Upper lobe of right lung (tissue), 1 donor: ENCODE measurements around the gene TMEM14B. TPM values are rescaled to one million over a fixed set of nuclear protein-coding genes. Genes with fewer than 3 reads are reported as not detected.

ENCODE experiments used
- ATAC-seq: fragments of 200-7000 bp; cut with Tn5 transposase; one replicate; pipeline ENCODE4 v1.9.1; 2020; ENCODE audit warnings: mild to moderate bottlenecking, moderate library complexity
- DNase-seq: peaks from one replicate; pipeline ENCODE4 v3.0.0-alpha.2; 2020
- H3K27ac ChIP-seq: fragments of 200-600 bp; one replicate; pipeline ENCODE4 v1.8.0; 2022
- H3K27me3 ChIP-seq: fragments of 200-600 bp; one replicate; pipeline ENCODE4 v1.8.0; 2022; ENCODE audit warnings: mild to moderate bottlenecking
- H3K36me3 ChIP-seq: fragments of 200-600 bp; one replicate; pipeline ENCODE4 v1.8.0; 2022
- H3K4me1 ChIP-seq: fragments of 200-600 bp; one replicate; pipeline ENCODE4 v1.8.0; 2022
- H3K4me3 ChIP-seq: fragments of 200-600 bp; one replicate; pipeline ENCODE4 v1.8.0; 2022; ENCODE audit warnings: mild to moderate bottlenecking
- H3K9me3 ChIP-seq: fragments of 200-600 bp; one replicate; pipeline ENCODE4 v1.8.0; 2022
- intact Hi-C: fragments of 100-400 bp; cut with DNase I; formaldehyde crosslinking; loops from one replicate; pipeline ENCODE4 v1.11.0; 2022
- total RNA-seq: library from RNA; stranded (reverse); fragmentation: NEBNext Ultra II Directional; extraction: Animal tissue kit (Norgen Biotek cat#: 25700); gene quantifications from one replicate; pipeline ENCODE4 v1.2.1, GENCODE V29; 2021
- TF ChIP-seq, protein P1 (sequence below): fragments of 200-600 bp; IDR thresholded peaks from one replicate; pipeline ENCODE4 v1.8.0; 2022; ENCODE audit warnings: antibody characterized with exemption
- donor health status: DM: no; HTN: yes; CAD: no; lungs with severe emphysema.

TMEM14B gene
- total RNA-seq, 1 donor from 2014 or later = 50.1 TPM

DNA sequence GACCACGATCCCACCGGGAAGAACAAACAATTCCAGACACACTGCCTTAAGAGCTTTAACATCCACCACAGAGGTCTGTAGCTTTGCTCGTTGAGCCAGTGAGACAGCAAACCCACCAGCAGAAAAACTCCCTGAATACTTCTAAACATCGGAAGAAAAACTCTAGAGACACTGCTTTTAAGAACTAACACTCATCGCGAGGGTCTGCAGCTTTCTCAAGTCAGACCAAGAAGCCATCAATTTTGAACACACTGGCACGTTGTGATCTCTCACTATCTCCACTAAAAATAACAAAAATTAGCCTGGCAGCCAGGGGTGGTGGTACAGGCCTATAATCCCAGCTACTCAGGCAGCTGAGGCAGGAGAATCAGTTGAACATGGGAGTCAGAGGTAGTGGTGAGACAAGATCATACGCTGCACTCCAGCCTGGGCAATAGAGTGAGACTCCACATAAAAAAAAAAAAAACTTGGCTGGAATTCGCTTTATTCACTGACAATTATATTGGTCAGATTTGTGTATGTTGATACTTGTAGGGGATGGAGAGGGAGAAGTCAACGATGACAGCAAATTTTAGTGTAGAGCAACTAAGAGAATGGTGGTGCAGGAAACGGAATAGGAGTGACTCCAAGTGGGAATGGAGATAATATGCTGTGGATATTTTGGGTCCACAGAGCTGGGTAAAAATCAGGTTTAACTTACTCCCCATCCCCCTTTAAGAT lies 25.6 kb upstream of the TMEM14B start:
- intact Hi-C loops = no loop called here
- no peak for ATAC-seq
- peaks cover 15% of the 10 kb centered on the region for H3K4me1 ChIP-seq

DNA sequence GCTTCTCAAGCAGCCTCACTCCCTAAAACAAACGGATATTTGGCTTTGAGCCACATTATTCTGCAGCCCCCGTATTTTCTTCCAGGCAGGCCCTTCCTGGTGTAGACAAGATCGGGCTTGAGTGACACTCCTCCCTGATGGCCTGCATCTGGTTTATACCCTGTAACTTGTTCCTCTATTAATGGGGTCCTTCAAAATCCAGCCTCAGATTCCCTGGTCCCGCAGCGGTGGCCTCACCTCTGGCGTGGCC lies 25.1 kb upstream of the TMEM14B start:
- H3K9me3 ChIP-seq = no peaks in the 10 kb centered on the region
- H3K36me3 ChIP-seq = peaks cover 23% of the 10 kb centered on the region
- peaks cover 15% of the 10 kb centered on the region for H3K4me1 ChIP-seq
- TF ChIP-seq, protein P1, sequence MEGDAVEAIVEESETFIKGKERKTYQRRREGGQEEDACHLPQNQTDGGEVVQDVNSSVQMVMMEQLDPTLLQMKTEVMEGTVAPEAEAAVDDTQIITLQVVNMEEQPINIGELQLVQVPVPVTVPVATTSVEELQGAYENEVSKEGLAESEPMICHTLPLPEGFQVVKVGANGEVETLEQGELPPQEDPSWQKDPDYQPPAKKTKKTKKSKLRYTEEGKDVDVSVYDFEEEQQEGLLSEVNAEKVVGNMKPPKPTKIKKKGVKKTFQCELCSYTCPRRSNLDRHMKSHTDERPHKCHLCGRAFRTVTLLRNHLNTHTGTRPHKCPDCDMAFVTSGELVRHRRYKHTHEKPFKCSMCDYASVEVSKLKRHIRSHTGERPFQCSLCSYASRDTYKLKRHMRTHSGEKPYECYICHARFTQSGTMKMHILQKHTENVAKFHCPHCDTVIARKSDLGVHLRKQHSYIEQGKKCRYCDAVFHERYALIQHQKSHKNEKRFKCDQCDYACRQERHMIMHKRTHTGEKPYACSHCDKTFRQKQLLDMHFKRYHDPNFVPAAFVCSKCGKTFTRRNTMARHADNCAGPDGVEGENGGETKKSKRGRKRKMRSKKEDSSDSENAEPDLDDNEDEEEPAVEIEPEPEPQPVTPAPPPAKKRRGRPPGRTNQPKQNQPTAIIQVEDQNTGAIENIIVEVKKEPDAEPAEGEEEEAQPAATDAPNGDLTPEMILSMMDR = no peak
- intact Hi-C loops = no loop called here
- H3K27ac ChIP-seq = peak overlapping the region; percentile 86
- H3K27me3 ChIP-seq = no peaks in the 10 kb centered on the region
- peak overlapping the region; percentile 77 for H3K4me3 ChIP-seq
- ATAC-seq = no peak
- no peak for DNase-seq

More for the DNA sequence above, 25.6 kb upstream of the TMEM14B start:
- Histone ChIP-seq H3K9me3 (no peaks in the 10 kb centered on the region), H3K27me3 (no peaks in the 10 kb centered on the region), H3K27ac (peak overlapping the region; percentile 86), H3K36me3 (peaks cover 20% of the 10 kb centered on the region), H3K4me3 (peak overlapping the region; percentile 77)
- no peak for DNase-seq
- TF ChIP-seq, protein P1 = no peak

DNA sequence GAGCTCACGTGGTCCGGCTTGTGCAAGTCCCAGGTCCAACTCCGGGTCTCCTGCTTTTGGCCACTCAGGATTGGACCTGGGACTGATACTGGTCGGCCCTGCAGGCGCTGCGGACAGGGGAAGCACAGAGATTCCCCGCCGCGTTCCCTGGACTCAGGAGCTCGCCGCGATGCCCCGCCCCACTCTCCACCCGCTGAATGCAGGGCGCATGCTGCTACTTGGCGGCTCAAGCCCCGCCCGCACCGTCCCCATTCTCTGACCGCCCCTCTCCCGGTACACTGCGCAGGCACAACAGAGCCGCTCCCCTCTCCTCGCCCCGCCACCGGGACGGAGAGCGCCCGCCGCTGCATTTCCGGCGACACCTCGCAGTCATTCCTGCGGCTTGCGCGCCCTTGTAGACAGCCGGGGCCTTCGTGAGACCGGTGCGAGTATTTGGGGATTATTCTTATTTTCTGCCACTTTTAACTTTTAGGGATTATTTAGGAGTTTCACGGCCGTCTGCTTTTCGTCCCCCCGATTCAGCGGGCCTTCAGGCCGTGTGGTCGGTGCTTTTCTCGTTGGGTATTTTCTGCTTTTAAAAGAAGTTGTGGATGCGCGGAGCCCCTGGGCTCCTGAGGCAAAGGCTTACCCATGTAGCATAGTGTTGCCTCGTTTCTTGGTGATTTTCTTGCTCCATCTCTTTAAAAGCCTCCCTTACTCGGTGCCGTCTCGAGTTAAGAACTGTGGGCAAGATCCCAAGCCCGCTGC lies 24.6 kb upstream of the TMEM14B start, which contains the start of gene TMEM14C:
Gene TMEM14C (plus strand): TSS at position 251 of the 747 bp plus-strand sequence. CDS start 1,544 bp downstream, outside the sequence.
- H3K4me3 ChIP-seq = peak within 1 kb of the TSS; percentile 77
- intact Hi-C loops = no loop called here
- peak; percentile 98 for ATAC-seq
- peaks cover 15% of the 10 kb centered on the region for H3K4me1 ChIP-seq
- no peaks in the 10 kb centered on the region for H3K27me3 ChIP-seq
- peak within 1 kb of the TSS; percentile 86 for H3K27ac ChIP-seq
- TF ChIP-seq, protein P1 = no peak
- peaks cover 28% of the 10 kb centered on the region for H3K36me3 ChIP-seq
- DNase-seq = peak; percentile 100
- H3K9me3 ChIP-seq = no peaks in the 10 kb centered on the region

DNA sequence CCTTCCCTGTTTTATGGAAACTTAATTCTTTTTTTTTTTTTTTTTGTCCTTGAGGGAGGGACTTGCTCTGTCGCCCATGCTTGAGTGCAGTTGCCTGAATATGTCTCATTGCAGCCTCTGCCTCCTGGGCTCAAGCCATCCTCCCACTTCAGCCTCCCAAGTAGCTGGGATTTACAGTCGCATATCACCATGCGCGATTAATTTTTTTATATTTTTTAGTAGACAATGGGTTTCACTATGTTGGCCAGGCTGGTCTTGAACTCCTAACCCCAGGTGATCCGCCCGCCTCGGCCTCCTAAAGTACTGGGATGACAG lies 24.1 kb upstream of the TMEM14B start:
- DNase-seq (no peak), ATAC-seq (no peak)
- peak overlapping the region; percentile 77 for H3K4me3 ChIP-seq
- H3K9me3 ChIP-seq = no peaks in the 10 kb centered on the region
- peaks cover 31% of the 10 kb centered on the region for H3K36me3 ChIP-seq
- no peaks in the 10 kb centered on the region for H3K27me3 ChIP-seq
- intact Hi-C loops = no loop called here
- H3K4me1 ChIP-seq = peaks cover 15% of the 10 kb centered on the region
- H3K27ac ChIP-seq = peak overlapping the region; percentile 86
- TF ChIP-seq, protein P1 = no peak

DNA sequence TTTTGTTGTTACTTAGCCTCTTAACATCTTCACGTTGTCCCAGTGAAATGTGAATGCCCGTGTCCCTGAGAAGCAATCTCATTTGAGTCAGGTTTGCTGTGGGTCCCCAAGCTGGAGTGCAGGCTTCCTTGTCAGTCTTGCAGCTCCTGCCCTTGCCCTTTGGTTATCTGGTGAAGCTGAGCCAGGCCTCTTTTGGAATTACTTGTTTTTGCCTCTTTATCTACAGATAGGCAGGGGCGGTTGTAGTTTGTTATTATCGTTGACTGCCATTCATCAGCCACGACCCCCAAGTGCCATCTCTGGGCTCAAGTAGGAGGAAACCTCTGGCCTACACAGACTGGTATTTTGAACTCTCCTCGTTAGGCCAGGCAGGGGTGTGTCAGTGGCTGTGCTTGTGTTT lies 22.6 kb upstream of the TMEM14B start:
- no peak for ATAC-seq

More for the DNA sequence above, 22.6 kb upstream of the TMEM14B start:
- H3K9me3 ChIP-seq = no peaks in the 10 kb centered on the region
- no peak overlapping the region for H3K4me3 ChIP-seq
- H3K27ac ChIP-seq = no peak overlapping the region
- H3K4me1 ChIP-seq = peaks cover 15% of the 10 kb centered on the region
- no peaks in the 10 kb centered on the region for H3K27me3 ChIP-seq
- TF ChIP-seq, protein P1 = no peak
- DNase-seq = no peak
- H3K36me3 ChIP-seq = peaks cover 46% of the 10 kb centered on the region
- intact Hi-C loops = no loop called here
